ENCODE measurements around the gene ALK. TPM values are rescaled to one million over a fixed set of nuclear protein-coding genes. Genes with fewer than 3 reads are reported as not detected.

The ALK gene
- polyA plus RNA-seq, 3 donors = not detected

GRCh38 chr2:29440921-29441623 is 480.3 kb downstream of the ALK start:
- H3K27ac ChIP-seq (ENCODE audit: low read depth in 1 of 2, low read length in 2 of 2) = no peak overlapping the region
- no peak for DNase-seq
- no peak overlapping the region for H3K9ac ChIP-seq (ENCODE audit: insufficient read depth, low read length, poor library complexity, severe bottlenecking)
- H3K4me2 ChIP-seq (replicated peaks; ENCODE audit: extremely low read depth, low read length, poor library complexity, severe bottlenecking) = no peak overlapping the region
- no peaks in the 10 kb centered on the region for H3K79me2 ChIP-seq (ENCODE audit: insufficient read depth, low read length)
- Mint-ChIP-seq H3K36me3 (no peaks in the 10 kb centered on the region), H3K27me3 (ENCODE audit: low read depth in 3 of 3) (no peaks in the 10 kb centered on the region), H3K9me3 (peaks cover 0 to 4% (median 0%) of the 10 kb centered on the region in 7 donors), H3K4me3 (no peak overlapping the region), H3K4me1 (peaks cover 4% of the 10 kb centered on the region), H3K27ac (no peak overlapping the region)
- TF ChIP-seq CTCF (IDR thresholded peaks at IDR 0.05) = no peak
- 95% methylated on average over 5 of the region's 6 CpGs for WGBS (ENCODE audit: insufficient coverage)
- H4K20me1 ChIP-seq (ENCODE audit: insufficient read depth, low read length) = no peaks in the 10 kb centered on the region
- no peak overlapping the region for H2AFZ ChIP-seq (ENCODE audit: insufficient read depth, low read depth, low read length, poor library complexity, severe bottlenecking)
- H3K4me3 ChIP-seq (replicated peaks in 1 of 3; ENCODE audit: low read depth in 2 of 3, low read length in 3 of 3) = no peak overlapping the region
- H3K9me3 ChIP-seq (replicated peaks in 1 of 2; ENCODE audit: control insufficient read depth in 1 of 2, insufficient read depth in 1 of 2, low read length in 2 of 2) = no peaks in the 10 kb centered on the region
- intact Hi-C loops (cut with micrococcal nuclease) = no loop called here
- no peaks in the 10 kb centered on the region for H3K36me3 ChIP-seq (replicated peaks in 1 of 2; ENCODE audit: control insufficient read depth in 1 of 2, insufficient read depth in 2 of 2, low read length in 2 of 2)
- no peaks in the 10 kb centered on the region for H3K27me3 ChIP-seq (ENCODE audit: control insufficient read depth in 2 of 2, insufficient read depth in 2 of 2, low read length in 2 of 2)
- H3K4me1 ChIP-seq (ENCODE audit: control insufficient read depth in 1 of 2, insufficient read depth in 2 of 2, low read length in 2 of 2) = peaks cover 0 to 3% of the 10 kb centered on the region in 2 donors

GRCh38 chr2:29433920-29434319 is 487.5 kb downstream of the ALK start:
- Histone ChIP-seq H3K4me1 (ENCODE audit: control insufficient read depth in 1 of 2, insufficient read depth in 2 of 2, low read length in 2 of 2) (no peaks in the 10 kb centered on the region), H2AFZ (ENCODE audit: insufficient read depth, low read depth, low read length, poor library complexity, severe bottlenecking) (no peak overlapping the region), H3K9me3 (replicated peaks in 1 of 2; ENCODE audit: control insufficient read depth in 1 of 2, insufficient read depth in 1 of 2, low read length in 2 of 2) (no peaks in the 10 kb centered on the region), H3K4me2 (replicated peaks; ENCODE audit: extremely low read depth, low read length, poor library complexity, severe bottlenecking) (no peak overlapping the region), H3K36me3 (replicated peaks in 1 of 2; ENCODE audit: control insufficient read depth in 1 of 2, insufficient read depth in 2 of 2, low read length in 2 of 2) (no peaks in the 10 kb centered on the region), H3K27me3 (ENCODE audit: control insufficient read depth in 2 of 2, insufficient read depth in 2 of 2, low read length in 2 of 2) (no peaks in the 10 kb centered on the region), H3K27ac (ENCODE audit: low read depth in 1 of 2, low read length in 2 of 2) (no peak overlapping the region), H4K20me1 (ENCODE audit: insufficient read depth, low read length) (no peaks in the 10 kb centered on the region), H3K79me2 (ENCODE audit: insufficient read depth, low read length) (no peaks in the 10 kb centered on the region), H3K9ac (ENCODE audit: insufficient read depth, low read length, poor library complexity, severe bottlenecking) (no peak overlapping the region), H3K4me3 (replicated peaks in 1 of 3; ENCODE audit: low read depth in 2 of 3, low read length in 3 of 3) (no peak overlapping the region)
- no peak for TF ChIP-seq CTCF (IDR thresholded peaks at IDR 0.05)
- Mint-ChIP-seq H3K9me3 (peaks cover 0 to 10% (median 1%) of the 10 kb centered on the region in 7 donors), H3K4me3 (no peak overlapping the region), H3K36me3 (no peaks in the 10 kb centered on the region), H3K27ac (no peak overlapping the region), H3K27me3 (ENCODE audit: low read depth in 3 of 3) (peaks cover 0 to 1% (median 0%) of the 10 kb centered on the region in 3 donors), H3K4me1 (no peaks in the 10 kb centered on the region)
- DNase-seq = no peak
- intact Hi-C loops (cut with micrococcal nuclease) = no loop called here
- 100% methylated on average over 1 of the region's 3 CpGs for WGBS (ENCODE audit: insufficient coverage)

Data from CD14-positive monocyte (primary cell).